Measurements from ENCODE around the gene FOXC1. TPM values are rescaled to one million over a fixed set of nuclear protein-coding genes. Genes with fewer than 3 reads are reported as not detected.

FOXC1 gene
- total and polyA plus RNA-seq, 4 donors = 0.08 to 0.33 (median 0.14) TPM

DNA sequence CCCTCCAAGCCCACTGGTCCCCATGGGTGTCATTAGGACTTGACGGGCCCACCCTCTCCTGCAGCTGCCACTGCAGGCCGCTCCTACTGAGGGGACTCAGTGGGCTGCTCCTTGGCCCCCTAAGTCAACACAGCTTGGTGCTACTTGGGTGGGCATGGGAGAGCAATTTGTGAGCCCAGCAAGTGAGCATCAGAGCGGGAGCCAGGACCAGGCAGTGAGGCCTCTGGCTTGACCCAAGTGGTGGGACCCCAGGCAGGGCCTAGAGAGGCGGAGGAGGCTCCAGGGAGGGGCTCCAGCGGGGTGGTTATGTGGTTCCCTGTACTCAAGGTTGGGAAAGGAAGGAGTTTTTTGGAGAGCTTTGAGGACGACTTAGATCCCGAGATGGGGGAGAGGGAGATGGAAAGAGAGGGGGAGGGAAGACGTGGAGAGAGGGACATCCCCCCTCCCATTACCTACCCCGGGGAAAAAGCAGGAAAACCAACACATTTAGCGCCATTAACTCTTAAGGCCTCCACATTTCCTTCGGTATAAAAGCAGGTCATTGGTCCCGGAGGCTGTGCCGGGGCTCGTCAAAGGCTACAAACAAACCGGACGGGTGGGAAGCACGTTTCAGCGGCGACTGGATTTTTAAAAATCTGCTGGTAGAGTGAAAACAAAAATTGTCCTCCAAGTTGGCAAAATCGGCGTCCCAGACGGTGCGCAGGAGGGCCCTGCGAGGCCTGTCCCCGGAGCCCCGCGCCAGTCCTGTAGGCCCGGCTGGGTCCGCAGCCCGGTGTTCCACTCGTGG is 8.8 kb downstream of the FOXC1 start:
- H3K9ac ChIP-seq (ENCODE audit: low read depth in 1 of 2, low read length in 2 of 2) = no peak overlapping the region
- DNase-seq (ENCODE audit: low spot score) = no peak
- no peak overlapping the region for H3K4me3 ChIP-seq (ENCODE audit: low read depth in 1 of 3, low read length in 3 of 3)
- H3K27me3 ChIP-seq (ENCODE audit: control insufficient read depth in 4 of 4, insufficient read depth in 4 of 4, low read length in 3 of 4) = peaks cover 2 to 37% (median 8%) of the 10 kb centered on the region in 4 donors
- no peak for TF ChIP-seq RXRA (IDR thresholded peaks at IDR 0.05)
- TF ChIP-seq, protein P1, sequence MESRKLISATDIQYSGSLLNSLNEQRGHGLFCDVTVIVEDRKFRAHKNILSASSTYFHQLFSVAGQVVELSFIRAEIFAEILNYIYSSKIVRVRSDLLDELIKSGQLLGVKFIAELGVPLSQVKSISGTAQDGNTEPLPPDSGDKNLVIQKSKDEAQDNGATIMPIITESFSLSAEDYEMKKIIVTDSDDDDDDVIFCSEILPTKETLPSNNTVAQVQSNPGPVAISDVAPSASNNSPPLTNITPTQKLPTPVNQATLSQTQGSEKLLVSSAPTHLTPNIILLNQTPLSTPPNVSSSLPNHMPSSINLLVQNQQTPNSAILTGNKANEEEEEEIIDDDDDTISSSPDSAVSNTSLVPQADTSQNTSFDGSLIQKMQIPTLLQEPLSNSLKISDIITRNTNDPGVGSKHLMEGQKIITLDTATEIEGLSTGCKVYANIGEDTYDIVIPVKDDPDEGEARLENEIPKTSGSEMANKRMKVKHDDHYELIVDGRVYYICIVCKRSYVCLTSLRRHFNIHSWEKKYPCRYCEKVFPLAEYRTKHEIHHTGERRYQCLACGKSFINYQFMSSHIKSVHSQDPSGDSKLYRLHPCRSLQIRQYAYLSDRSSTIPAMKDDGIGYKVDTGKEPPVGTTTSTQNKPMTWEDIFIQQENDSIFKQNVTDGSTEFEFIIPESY (IDR thresholded peaks at IDR 0.05) = no peak
- TF ChIP-seq, protein P2, sequence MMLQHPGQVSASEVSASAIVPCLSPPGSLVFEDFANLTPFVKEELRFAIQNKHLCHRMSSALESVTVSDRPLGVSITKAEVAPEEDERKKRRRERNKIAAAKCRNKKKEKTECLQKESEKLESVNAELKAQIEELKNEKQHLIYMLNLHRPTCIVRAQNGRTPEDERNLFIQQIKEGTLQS (IDR thresholded peaks at IDR 0.05) = no peak
- no peak for TF ChIP-seq TAF1 (conservative IDR thresholded peaks at IDR 0.05)
- no peak for TF ChIP-seq EGR1 (IDR thresholded peaks at IDR 0.05; ENCODE audit: low read depth in 2 of 2)
- no peak for TF ChIP-seq NR2F2 (IDR thresholded peaks at IDR 0.05)
- no peak for TF ChIP-seq JUND (IDR thresholded peaks at IDR 0.05)
- TF ChIP-seq YY1 (IDR thresholded peaks at IDR 0.05) = no peak
- TF ChIP-seq, protein P3, sequence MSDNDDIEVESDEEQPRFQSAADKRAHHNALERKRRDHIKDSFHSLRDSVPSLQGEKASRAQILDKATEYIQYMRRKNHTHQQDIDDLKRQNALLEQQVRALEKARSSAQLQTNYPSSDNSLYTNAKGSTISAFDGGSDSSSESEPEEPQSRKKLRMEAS (IDR thresholded peaks at IDR 0.05) = no peak
- TF ChIP-seq SP1 (IDR thresholded peaks at IDR 0.05) = no peak
- no peak for TF ChIP-seq RAD21 (IDR thresholded peaks at IDR 0.05)
- TF ChIP-seq FOXA2 (IDR thresholded peaks at IDR 0.05) = no peak
- TF ChIP-seq, protein P4, sequence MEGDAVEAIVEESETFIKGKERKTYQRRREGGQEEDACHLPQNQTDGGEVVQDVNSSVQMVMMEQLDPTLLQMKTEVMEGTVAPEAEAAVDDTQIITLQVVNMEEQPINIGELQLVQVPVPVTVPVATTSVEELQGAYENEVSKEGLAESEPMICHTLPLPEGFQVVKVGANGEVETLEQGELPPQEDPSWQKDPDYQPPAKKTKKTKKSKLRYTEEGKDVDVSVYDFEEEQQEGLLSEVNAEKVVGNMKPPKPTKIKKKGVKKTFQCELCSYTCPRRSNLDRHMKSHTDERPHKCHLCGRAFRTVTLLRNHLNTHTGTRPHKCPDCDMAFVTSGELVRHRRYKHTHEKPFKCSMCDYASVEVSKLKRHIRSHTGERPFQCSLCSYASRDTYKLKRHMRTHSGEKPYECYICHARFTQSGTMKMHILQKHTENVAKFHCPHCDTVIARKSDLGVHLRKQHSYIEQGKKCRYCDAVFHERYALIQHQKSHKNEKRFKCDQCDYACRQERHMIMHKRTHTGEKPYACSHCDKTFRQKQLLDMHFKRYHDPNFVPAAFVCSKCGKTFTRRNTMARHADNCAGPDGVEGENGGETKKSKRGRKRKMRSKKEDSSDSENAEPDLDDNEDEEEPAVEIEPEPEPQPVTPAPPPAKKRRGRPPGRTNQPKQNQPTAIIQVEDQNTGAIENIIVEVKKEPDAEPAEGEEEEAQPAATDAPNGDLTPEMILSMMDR (IDR thresholded peaks at IDR 0.05; ENCODE audit: low read depth, low read length, missing input control) = no peak
- TF ChIP-seq, protein P5, sequence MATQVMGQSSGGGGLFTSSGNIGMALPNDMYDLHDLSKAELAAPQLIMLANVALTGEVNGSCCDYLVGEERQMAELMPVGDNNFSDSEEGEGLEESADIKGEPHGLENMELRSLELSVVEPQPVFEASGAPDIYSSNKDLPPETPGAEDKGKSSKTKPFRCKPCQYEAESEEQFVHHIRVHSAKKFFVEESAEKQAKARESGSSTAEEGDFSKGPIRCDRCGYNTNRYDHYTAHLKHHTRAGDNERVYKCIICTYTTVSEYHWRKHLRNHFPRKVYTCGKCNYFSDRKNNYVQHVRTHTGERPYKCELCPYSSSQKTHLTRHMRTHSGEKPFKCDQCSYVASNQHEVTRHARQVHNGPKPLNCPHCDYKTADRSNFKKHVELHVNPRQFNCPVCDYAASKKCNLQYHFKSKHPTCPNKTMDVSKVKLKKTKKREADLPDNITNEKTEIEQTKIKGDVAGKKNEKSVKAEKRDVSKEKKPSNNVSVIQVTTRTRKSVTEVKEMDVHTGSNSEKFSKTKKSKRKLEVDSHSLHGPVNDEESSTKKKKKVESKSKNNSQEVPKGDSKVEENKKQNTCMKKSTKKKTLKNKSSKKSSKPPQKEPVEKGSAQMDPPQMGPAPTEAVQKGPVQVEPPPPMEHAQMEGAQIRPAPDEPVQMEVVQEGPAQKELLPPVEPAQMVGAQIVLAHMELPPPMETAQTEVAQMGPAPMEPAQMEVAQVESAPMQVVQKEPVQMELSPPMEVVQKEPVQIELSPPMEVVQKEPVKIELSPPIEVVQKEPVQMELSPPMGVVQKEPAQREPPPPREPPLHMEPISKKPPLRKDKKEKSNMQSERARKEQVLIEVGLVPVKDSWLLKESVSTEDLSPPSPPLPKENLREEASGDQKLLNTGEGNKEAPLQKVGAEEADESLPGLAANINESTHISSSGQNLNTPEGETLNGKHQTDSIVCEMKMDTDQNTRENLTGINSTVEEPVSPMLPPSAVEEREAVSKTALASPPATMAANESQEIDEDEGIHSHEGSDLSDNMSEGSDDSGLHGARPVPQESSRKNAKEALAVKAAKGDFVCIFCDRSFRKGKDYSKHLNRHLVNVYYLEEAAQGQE (IDR thresholded peaks at IDR 0.05) = no peak
- no peak for TF ChIP-seq HNF4G (IDR thresholded peaks at IDR 0.05)
- TF ChIP-seq GABPA (IDR thresholded peaks at IDR 0.05 in 1 of 2, conservative IDR thresholded peaks at IDR 0.05 in 1 of 2) = no peak
- no peak for TF ChIP-seq HNF4A (conservative IDR thresholded peaks at IDR 0.05)
- TF ChIP-seq FOXA1 (IDR thresholded peaks at IDR 0.05) = no peak
- H3K4me1 ChIP-seq (ENCODE audit: control insufficient read depth in 4 of 4, insufficient read depth in 4 of 4, low read length in 3 of 4) = peaks cover 5 to 16% (median 11%) of the 10 kb centered on the region in 4 donors
- 49% methylated on average over 31 of the region's 31 CpGs for WGBS
- peaks cover 0 to 7% (median 1%) of the 10 kb centered on the region in 4 donors for H3K9me3 ChIP-seq (ENCODE audit: control insufficient read depth in 4 of 4, low read length in 3 of 4)
- no peak overlapping the region for H3K27ac ChIP-seq (ENCODE audit: low read depth in 1 of 2, low read length in 2 of 2)
- no peaks in the 10 kb centered on the region for H3K36me3 ChIP-seq (ENCODE audit: control insufficient read depth in 4 of 4, insufficient read depth in 3 of 4, low read depth in 1 of 4, low read length in 3 of 4)
